CD4-positive, alpha-beta T cell treated with Interferon gamma for 1 hour (primary cell): ENCODE results near the gene CISD3.
A peak's percentile ranks its signal among the peaks of the same experiment; 100 is the strongest.

Experiments
- DNase-seq: peaks from one replicate; pipeline ENCODE4 v3.0.0-alpha.2; 2020

CISD3 gene

GRCh38 chr17:38730526-38731379 is 612 bp downstream of the CISD3 start:
- DNase-seq: no peak

DNA sequence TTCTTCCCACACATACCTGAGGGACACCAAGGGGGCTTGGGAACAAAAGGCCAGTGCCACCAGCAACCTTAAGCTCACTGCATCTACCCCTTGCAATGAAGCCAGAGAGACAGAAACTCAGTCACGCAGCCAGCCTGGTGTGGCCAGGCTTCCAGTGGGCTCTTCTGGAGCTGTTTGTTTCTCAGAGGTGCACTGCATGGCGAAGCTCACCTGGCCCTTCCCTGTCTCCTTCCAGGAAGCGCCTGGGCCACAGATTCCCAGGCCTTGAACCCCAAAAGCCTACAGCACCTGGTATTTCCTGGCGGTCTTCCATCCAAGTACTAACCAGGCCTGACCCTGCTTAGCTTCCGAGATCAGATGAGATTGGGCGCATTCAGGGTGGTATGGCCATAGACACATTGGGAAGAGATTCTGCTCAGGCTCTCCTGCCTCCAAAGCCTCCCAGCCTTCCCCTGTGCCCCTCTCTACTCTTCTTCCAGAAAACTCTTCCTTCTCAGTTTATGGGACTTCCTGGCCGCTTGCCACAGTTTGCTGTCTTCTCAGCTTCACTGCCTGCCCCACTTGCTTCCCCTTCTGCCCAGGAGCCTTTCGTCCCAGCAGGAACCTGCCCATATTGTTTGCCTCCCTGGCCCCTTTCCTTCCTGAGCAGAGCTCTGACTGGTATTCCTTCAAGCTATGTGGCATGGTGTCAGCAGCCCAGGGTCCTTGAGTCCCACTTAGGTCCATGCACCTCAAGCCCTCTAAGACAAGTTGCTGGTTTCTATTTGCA is 1.6 kb downstream of the CISD3 start:
- DNase-seq: no peak

- DNase-seq: no peak
Measured at GRCh38 chr17:38732376-38733281, 2.5 kb downstream of the CISD3 start.

DNA sequence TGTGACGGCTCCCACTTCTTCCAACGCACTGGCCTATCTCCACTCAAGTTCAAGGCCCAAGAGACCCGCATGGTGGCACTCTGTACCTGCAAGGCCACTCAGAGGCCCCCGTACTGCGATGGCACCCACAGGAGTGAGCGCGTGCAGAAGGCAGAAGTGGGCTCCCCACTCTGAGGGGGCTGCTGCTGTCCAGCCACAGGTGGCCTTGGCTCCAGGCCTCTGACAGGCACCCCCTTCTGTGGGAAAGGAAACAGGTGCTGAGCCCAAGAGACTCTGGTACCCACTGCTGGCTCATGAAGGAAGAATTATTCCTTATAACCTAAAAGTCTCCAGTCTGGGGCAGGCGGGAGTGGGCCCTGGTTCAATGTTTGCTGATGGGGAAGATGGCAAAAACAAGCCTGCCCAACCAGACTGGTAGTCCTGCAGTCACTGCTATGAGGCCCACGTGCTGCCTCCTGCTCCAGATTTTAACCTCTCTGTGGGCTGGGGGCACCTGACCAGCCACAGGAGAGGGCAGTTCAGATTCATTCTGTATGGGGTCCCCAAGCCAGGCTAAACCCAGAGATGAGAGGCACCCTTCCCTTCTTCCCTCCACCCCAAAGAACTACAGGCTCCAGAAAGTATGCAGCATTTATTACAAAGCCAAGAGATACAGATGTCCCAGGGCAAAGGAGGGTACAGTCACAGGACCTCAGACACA is 3.3 kb downstream of the CISD3 start:
- no peak for DNase-seq

- no peak for DNase-seq
Measured at GRCh38 chr17:38733982-38734973, 4.1 kb downstream of the CISD3 start.

- DNase-seq: peak; percentile 56
Measured at GRCh38 chr17:38735161-38735997, 5.2 kb downstream of the CISD3 start.

- no peak for DNase-seq
Measured at GRCh38 chr17:38738007-38738662, 8.0 kb downstream of the CISD3 start.

DNA sequence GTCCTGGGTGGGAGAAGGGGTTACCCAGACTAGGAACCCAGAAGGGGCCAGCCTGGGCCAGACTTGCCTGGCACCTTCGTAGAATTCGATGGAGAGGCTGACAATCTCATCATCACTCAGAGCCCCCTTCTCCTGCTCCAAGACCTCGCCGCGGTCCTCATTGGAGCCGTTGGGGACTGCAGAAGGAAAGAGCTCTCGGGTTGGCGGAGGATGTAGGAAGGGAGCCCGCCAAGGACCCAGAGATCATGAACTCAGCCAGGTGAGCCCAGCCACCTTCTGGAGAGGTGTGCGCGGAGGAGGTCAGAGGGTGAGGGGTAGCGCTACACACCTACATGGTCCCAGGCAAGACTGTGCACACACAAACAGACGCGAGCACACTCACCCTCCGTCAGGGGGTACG is 8.5 kb downstream of the CISD3 start:
- no peak for DNase-seq

- no peak for DNase-seq
Measured at GRCh38 chr17:38739305-38739704, 9.2 kb downstream of the CISD3 start.

- DNase-seq: no peak
Measured at GRCh38 chr17:38740044-38740443, 9.9 kb downstream of the CISD3 start.

- no peak for DNase-seq
Measured at GRCh38 chr17:38740806-38741205, 10.7 kb downstream of the CISD3 start.

- DNase-seq: no peak
Measured at GRCh38 chr17:38741461-38741860, 11.3 kb downstream of the CISD3 start.

- DNase-seq: no peak
Measured at GRCh38 chr17:38741921-38742410, 11.8 kb downstream of the CISD3 start.

- no peak for DNase-seq
Measured at GRCh38 chr17:38742411-38743308, 12.5 kb downstream of the CISD3 start.

- DNase-seq: no peak
Measured at GRCh38 chr17:38743556-38744171, 13.5 kb downstream of the CISD3 start.

DNA sequence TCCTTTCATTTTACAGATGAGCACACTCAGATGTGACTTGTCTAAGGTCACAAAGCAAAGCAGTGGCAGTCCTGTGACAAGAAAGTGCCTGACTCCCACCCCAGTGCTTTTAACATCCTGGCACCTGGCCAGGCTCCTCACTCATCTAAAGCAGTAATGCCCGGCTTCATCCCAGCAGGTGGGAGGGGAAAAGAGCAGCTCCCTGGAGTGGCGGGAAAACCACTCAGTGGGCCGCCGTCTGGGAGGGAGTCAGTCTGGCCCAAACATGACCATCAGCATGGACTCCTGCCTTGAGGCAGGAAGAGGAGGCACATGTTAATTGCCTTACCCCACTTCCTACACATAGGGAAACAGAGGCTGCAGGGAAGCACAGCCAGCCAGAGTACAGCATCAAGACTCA is 15.4 kb downstream of the CISD3 start:
- DNase-seq: no peak

- no peak for DNase-seq
Measured at GRCh38 chr17:38746004-38746848, 16.1 kb downstream of the CISD3 start.
